PC-3 (cell line): ENCODE measurements around the gene KISS1. TPM values are rescaled to one million over a fixed set of nuclear protein-coding genes. Genes with fewer than 3 reads are reported as not detected.
A peak's percentile ranks its signal among the peaks of the same experiment; 100 is the strongest.

ENCODE experiments used
- ATAC-seq: fragments of 200-7000 bp; cut with Tn5 transposase; 2 replicates; pipeline ENCODE4 v1.9.1; 2020; ENCODE audit warnings: mild to moderate bottlenecking, moderate library complexity
- BruUV-seq: library from RNA; stranded (reverse); fragments of 400-500 nt; replicated peaks from 2 replicates; lab custom pipeline; 2021; lab: Mats Ljungman, UMichigan
- CTCF ChIA-PET: fragments of 300-600 bp; sonication (Branson Sonifier 250); formaldehyde crosslinking; loops from one replicate; lab custom pipeline; 2022; ENCODE audit warnings: antibody characterized with exemption; lab: Charles Lee
- POLR2A ChIA-PET: fragments of 300-600 bp; sonication (Branson Sonifier 250); formaldehyde crosslinking; loops from one replicate; lab custom pipeline; 2022; ENCODE audit warnings: antibody characterized with exemption; ENCODE audit not compliant: unreplicated experiment; lab: Charles Lee
- DNase-seq: peaks from one replicate; pipeline ENCODE4 v3.0.0-alpha.2; 2015
- H2AFZ ChIP-seq: fragments of 300-600 bp; sonication (generic); 2 replicates; pipeline ENCODE4 v1.6.0; 2016; ENCODE audit warnings: antibody characterized with exemption, low read length
- H3F3A ChIP-seq: fragments of 300-600 bp; sonication (generic); one replicate; pipeline ENCODE4 v1.6.0; 2017; ENCODE audit warnings: antibody characterized with exemption, low read length, control low read depth, mild to moderate bottlenecking; ENCODE audit not compliant: unreplicated experiment
- H3K27ac ChIP-seq: fragments of 300-600 bp; sonication (generic); 2 replicates; pipeline ENCODE4 v1.5.1; 2016; ENCODE audit warnings: mild to moderate bottlenecking, low read length
- H3K27me3 ChIP-seq: fragments of 300-600 bp; sonication (generic); 2 replicates; pipeline ENCODE4 v1.6.1; 2016; ENCODE audit warnings: low read length, mixed read lengths
- H3K36me3 ChIP-seq: fragments of 300-600 bp; sonication (generic); 2 replicates; pipeline ENCODE4 v1.6.1; 2016; ENCODE audit warnings: low read depth, mixed run types, low read length, mixed read lengths
- H3K4me1 ChIP-seq: fragments of 300-600 bp; sonication (generic); 2 replicates; pipeline ENCODE4 v1.5.1; 2016; ENCODE audit warnings: low read length; ENCODE audit not compliant: insufficient read depth
- H3K4me2 ChIP-seq: fragments of 300-600 bp; sonication (generic); 2 replicates; pipeline ENCODE4 v1.6.0; 2016; ENCODE audit warnings: low read length
- H3K4me3 ChIP-seq: fragments of 300-600 bp; sonication (generic); 2 replicates; pipeline ENCODE4 v1.5.1; 2016; ENCODE audit warnings: mild to moderate bottlenecking, low read length, mixed read lengths
- H3K79me2 ChIP-seq: fragments of 300-600 bp; sonication (generic); 2 replicates; pipeline ENCODE4 v1.6.1; 2017; ENCODE audit warnings: low read length, mixed read lengths
- H3K9ac ChIP-seq: fragments of 300-600 bp; sonication (generic); 2 replicates; pipeline ENCODE4 v1.6.0; 2016; ENCODE audit warnings: mild to moderate bottlenecking, low read length
- H3K9me2 ChIP-seq: fragments of 300-600 bp; sonication (generic); replicated peaks from 2 replicates; pipeline ENCODE4 v1.6.1; 2016; ENCODE audit warnings: mixed run types, low read length, mixed read lengths
- H3K9me3 ChIP-seq: fragments of 300-600 bp; sonication (generic); 2 replicates; pipeline ENCODE4 v1.6.1; 2016; ENCODE audit warnings: low read length, mixed read lengths
- H4K20me1 ChIP-seq: fragments of 300-600 bp; sonication (generic); 2 replicates; pipeline ENCODE4 v1.6.1; 2016; ENCODE audit warnings: low read length, mixed read lengths
- CTCF ChIP-seq: fragments of 300-600 bp; sonication (generic); conservative IDR thresholded peaks from 2 replicates; pipeline ENCODE4 v1.5.1; 2017; ENCODE audit warnings: antibody characterized with exemption, low read depth, mild to moderate bottlenecking, low read length
- EZH2 ChIP-seq: fragments of 300-600 bp; sonication (generic); IDR thresholded peaks from one replicate; pipeline ENCODE4 v1.6.1; 2017; ENCODE audit warnings: antibody characterized with exemption, mild to moderate bottlenecking, low read length; ENCODE audit not compliant: unreplicated experiment
- EZH2phosphoT487 ChIP-seq: fragments of 300-600 bp; sonication (generic); IDR thresholded peaks from 2 replicates; pipeline ENCODE4 v1.6.1; 2018; ENCODE audit warnings: mild to moderate bottlenecking, antibody characterized with exemption, low read length, borderline replicate concordance
- intact Hi-C: fragments of 100-400 bp; cut with micrococcal nuclease; formaldehyde crosslinking; loops from 2 replicates; pipeline ENCODE4 v1.9.0; 2023
- total RNA-seq: library from RNA; depleted of rRNA; stranded (reverse); fragments of >200 nt; gene quantifications from 2 replicates; pipeline ENCODE4 v1.2.3, GENCODE V29; 2014

KISS1 gene
- total RNA-seq, 1 experiment from 2014 or later = 12.3 TPM

GRCh38 chr1:204225841-204226735 lies 29.8 kb upstream of the KISS1 start:
- intact Hi-C loops = no loop called here
- Histone ChIP-seq H4K20me1 (no peaks in the 10 kb centered on the region), H3K27me3 (no peaks in the 10 kb centered on the region), H3K79me2 (no peaks in the 10 kb centered on the region), H3K4me2 (peak overlapping the region; percentile 68), H3F3A (no peaks in the 10 kb centered on the region), H2AFZ (no peak overlapping the region), H3K9ac (peak overlapping the region; percentile 61), H3K4me3 (peak overlapping the region; percentile 45; the same call in 1 of the 2 replicates), H3K9me3 (no peaks in the 10 kb centered on the region), H3K27ac (peak overlapping the region; percentile 91), H3K4me1 (peaks cover 39% of the 10 kb centered on the region), H3K9me2 (no peaks in the 10 kb centered on the region), H3K36me3 (peaks cover 49% of the 10 kb centered on the region)
- no TSS peak for BruUV-seq
- TF ChIP-seq EZH2 (no peak), CTCF (no peak), EZH2phosphoT487 (no peak)
- DNase-seq (peak; percentile 93), ATAC-seq (peak; percentile 82)
- CTCF ChIA-PET = no interaction called here
- POLR2A ChIA-PET = no interaction called here

- BruUV-seq = no TSS peak
- Histone ChIP-seq H3K36me3 (peaks cover 37% of the 10 kb centered on the region), H4K20me1 (no peaks in the 10 kb centered on the region), H3K27me3 (no peaks in the 10 kb centered on the region), H3K9me2 (no peaks in the 10 kb centered on the region), H3K4me1 (peaks cover 39% of the 10 kb centered on the region), H2AFZ (no peak overlapping the region), H3K9ac (no peak overlapping the region), H3F3A (no peaks in the 10 kb centered on the region), H3K9me3 (no peaks in the 10 kb centered on the region), H3K79me2 (no peaks in the 10 kb centered on the region), H3K4me3 (no peak overlapping the region), H3K27ac (peak overlapping the region; percentile 39), H3K4me2 (peak overlapping the region; percentile 68)
- TF ChIP-seq EZH2 (no peak), EZH2phosphoT487 (no peak), CTCF (no peak)
- DNase-seq (peak; percentile 51), ATAC-seq (peak; percentile 53)
- CTCF ChIA-PET = no interaction called here
- intact Hi-C loops = no loop called here
- POLR2A ChIA-PET = interaction anchor here (0.5 kb wide), 1 partner anchor 34 kb away, joined by 3 read pairs; no protein-coding TSS in a partner anchor
Measured at GRCh38 chr1:204224655-204225054, 28.4 kb upstream of the KISS1 start.
